GM23338 (cell line): Measurements from ENCODE around the gene MST1.
"Not testable (repeated sequence)": the region's sequence is repeated elsewhere in the genome, so short reads cannot be mapped to it uniquely, and the experiment has no call there.

Experiments
- CREB1 ChIP-seq: fragments of 250-450 bp; sonication (Bioruptor Pico); IDR thresholded peaks from 2 replicates; pipeline ENCODE4 v1.5.0; 2020; ENCODE audit warnings: low read depth, mild to moderate bottlenecking, moderate library complexity
- EZH2 ChIP-seq: fragments of 200-600 bp; sonication (generic); IDR thresholded peaks from one replicate; pipeline ENCODE4 v1.8.0; 2017; ENCODE audit warnings: antibody characterized with exemption, mild to moderate bottlenecking, low read depth; ENCODE audit not compliant: unreplicated experiment
- EZH2phosphoT487 ChIP-seq: fragments of 200-600 bp; sonication (generic); IDR thresholded peaks from one replicate; pipeline ENCODE4 v1.8.1; 2018; ENCODE audit warnings: antibody characterized with exemption; ENCODE audit not compliant: unreplicated experiment
- NANOG ChIP-seq: IDR thresholded peaks from 2 replicates; pipeline ENCODE4 v1.6.1; 2016; ENCODE audit warnings: antibody characterized with exemption, borderline replicate concordance
- POLR2AphosphoS5 ChIP-seq: IDR thresholded peaks from 2 replicates; pipeline ENCODE4 v1.6.1; 2016; ENCODE audit warnings: antibody characterized with exemption, low read depth
- STAT1 ChIP-seq: IDR thresholded peaks from one replicate; pipeline ENCODE4 v1.6.1; 2016; ENCODE audit warnings: antibody characterized with exemption; ENCODE audit not compliant: unreplicated experiment
- ZNF114 ChIP-seq: fragments of 250-450 bp; sonication (Bioruptor Pico); IDR thresholded peaks from 2 replicates; pipeline ENCODE4 v1.5.0; 2020; ENCODE audit warnings: mild to moderate bottlenecking, moderate library complexity
- TF ChIP-seq, protein P1 (sequence below): IDR thresholded peaks from one replicate; pipeline ENCODE4 v1.6.1; 2018; ENCODE audit warnings: antibody characterized with exemption; ENCODE audit not compliant: unreplicated experiment
- TF ChIP-seq, protein P2 (sequence below), 2 experiments: fragments of 200-600 bp in 1 of 2; sonication (generic) in 1 of 2; conservative IDR thresholded peaks; 2 replicates each; pipeline versions ENCODE4 v1.5.1 to v1.6.1; 2016 to 2017; ENCODE audit warnings: antibody characterized with exemption in 2 of 2, low read depth in 2 of 2, mild to moderate bottlenecking in 2 of 2, moderate library complexity in 1 of 2
- TF ChIP-seq, protein P3 (sequence below): IDR thresholded peaks from 2 replicates; pipeline ENCODE4 v1.6.1; 2016; ENCODE audit warnings: antibody characterized with exemption

DNA sequence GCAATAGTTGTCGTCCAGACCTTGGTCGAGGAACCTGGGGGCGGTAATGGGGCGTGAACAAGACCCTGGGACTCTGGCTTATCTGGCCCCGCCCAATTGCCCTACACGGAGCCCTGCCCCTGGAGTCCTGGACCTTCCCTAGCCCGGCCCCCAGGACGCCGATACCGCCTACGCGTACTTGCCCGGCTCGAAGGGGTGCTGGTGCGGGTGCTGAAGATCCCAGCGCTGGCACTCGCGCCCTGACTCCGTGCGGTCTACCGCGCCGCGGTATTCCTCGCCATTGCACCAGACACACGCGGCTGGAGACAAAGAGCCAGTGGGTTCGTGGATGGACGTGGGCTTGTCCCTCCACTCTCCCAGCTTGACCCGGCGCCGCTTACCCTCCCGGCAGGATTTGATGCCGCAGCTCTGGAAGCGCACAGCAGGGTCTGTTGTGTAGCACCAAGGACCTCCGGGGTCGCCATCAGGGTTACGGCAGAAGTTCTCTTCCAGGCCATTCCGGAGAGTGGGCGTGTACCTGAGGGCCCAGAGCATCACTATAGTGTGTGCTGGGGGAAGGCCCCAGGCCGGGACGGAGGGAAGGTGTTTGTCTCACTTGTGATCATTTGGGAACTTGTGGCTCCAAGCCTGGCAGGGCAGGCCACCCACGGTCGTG, 2.4 kb downstream of the MST1 start:
- TF ChIP-seq, protein P1, sequence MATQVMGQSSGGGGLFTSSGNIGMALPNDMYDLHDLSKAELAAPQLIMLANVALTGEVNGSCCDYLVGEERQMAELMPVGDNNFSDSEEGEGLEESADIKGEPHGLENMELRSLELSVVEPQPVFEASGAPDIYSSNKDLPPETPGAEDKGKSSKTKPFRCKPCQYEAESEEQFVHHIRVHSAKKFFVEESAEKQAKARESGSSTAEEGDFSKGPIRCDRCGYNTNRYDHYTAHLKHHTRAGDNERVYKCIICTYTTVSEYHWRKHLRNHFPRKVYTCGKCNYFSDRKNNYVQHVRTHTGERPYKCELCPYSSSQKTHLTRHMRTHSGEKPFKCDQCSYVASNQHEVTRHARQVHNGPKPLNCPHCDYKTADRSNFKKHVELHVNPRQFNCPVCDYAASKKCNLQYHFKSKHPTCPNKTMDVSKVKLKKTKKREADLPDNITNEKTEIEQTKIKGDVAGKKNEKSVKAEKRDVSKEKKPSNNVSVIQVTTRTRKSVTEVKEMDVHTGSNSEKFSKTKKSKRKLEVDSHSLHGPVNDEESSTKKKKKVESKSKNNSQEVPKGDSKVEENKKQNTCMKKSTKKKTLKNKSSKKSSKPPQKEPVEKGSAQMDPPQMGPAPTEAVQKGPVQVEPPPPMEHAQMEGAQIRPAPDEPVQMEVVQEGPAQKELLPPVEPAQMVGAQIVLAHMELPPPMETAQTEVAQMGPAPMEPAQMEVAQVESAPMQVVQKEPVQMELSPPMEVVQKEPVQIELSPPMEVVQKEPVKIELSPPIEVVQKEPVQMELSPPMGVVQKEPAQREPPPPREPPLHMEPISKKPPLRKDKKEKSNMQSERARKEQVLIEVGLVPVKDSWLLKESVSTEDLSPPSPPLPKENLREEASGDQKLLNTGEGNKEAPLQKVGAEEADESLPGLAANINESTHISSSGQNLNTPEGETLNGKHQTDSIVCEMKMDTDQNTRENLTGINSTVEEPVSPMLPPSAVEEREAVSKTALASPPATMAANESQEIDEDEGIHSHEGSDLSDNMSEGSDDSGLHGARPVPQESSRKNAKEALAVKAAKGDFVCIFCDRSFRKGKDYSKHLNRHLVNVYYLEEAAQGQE, result not testable (repeated sequence)
- TF ChIP-seq, protein P2, sequence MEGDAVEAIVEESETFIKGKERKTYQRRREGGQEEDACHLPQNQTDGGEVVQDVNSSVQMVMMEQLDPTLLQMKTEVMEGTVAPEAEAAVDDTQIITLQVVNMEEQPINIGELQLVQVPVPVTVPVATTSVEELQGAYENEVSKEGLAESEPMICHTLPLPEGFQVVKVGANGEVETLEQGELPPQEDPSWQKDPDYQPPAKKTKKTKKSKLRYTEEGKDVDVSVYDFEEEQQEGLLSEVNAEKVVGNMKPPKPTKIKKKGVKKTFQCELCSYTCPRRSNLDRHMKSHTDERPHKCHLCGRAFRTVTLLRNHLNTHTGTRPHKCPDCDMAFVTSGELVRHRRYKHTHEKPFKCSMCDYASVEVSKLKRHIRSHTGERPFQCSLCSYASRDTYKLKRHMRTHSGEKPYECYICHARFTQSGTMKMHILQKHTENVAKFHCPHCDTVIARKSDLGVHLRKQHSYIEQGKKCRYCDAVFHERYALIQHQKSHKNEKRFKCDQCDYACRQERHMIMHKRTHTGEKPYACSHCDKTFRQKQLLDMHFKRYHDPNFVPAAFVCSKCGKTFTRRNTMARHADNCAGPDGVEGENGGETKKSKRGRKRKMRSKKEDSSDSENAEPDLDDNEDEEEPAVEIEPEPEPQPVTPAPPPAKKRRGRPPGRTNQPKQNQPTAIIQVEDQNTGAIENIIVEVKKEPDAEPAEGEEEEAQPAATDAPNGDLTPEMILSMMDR (conservative IDR thresholded peaks at IDR 0.05; ENCODE audit: low read depth in 2 of 2), result not testable (repeated sequence)
- not testable (repeated sequence) for TF ChIP-seq EZH2; NANOG; EZH2phosphoT487; ZNF114 (CRISPR knock-in tag); STAT1; CREB1
- peak; percentile 67 for TF ChIP-seq POLR2AphosphoS5
- TF ChIP-seq, protein P3, sequence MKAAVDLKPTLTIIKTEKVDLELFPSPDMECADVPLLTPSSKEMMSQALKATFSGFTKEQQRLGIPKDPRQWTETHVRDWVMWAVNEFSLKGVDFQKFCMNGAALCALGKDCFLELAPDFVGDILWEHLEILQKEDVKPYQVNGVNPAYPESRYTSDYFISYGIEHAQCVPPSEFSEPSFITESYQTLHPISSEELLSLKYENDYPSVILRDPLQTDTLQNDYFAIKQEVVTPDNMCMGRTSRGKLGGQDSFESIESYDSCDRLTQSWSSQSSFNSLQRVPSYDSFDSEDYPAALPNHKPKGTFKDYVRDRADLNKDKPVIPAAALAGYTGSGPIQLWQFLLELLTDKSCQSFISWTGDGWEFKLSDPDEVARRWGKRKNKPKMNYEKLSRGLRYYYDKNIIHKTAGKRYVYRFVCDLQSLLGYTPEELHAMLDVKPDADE, result not testable (repeated sequence)
